Neural cell (in vitro differentiated cells): ENCODE measurements around the gene FRMPD4. TPM values are rescaled to one million over a fixed set of nuclear protein-coding genes. Genes with fewer than 3 reads are reported as not detected.

ENCODE experiments used
- H2AFZ ChIP-seq: fragments of 200-600, 300-800 bp; sonication (generic), shearing (Covaris generic); 2 replicates; pipeline ENCODE4 v1.6.0; 2014; ENCODE audit warnings: low read depth, mild to moderate bottlenecking, antibody characterized with exemption, low read length, moderate library complexity
- H3F3A ChIP-seq: fragments of 200-600 bp; shearing (Covaris generic); 2 replicates; pipeline ENCODE4 v1.6.1; 2016; ENCODE audit warnings: mild to moderate bottlenecking, moderate library complexity, mixed read lengths, antibody characterized with exemption, low read length; ENCODE audit not compliant: insufficient read depth, poor library complexity, severe bottlenecking
- H3K27ac ChIP-seq: fragments of 200-600, 300-800 bp; sonication (generic), shearing (Covaris generic); 2 replicates; pipeline ENCODE4 v1.5.1; 2014; ENCODE audit warnings: mild to moderate bottlenecking, low read length, moderate library complexity
- H3K27me3 ChIP-seq: fragments of 300-800, 200-600 bp; sonication (generic), shearing (Covaris generic); 2 replicates; pipeline ENCODE4 v1.6.0; 2014; ENCODE audit warnings: mild to moderate bottlenecking, low read depth, low read length, moderate library complexity; ENCODE audit not compliant: insufficient read depth
- H3K36me3 ChIP-seq: fragments of 300-800, 200-600 bp; sonication (generic), shearing (Covaris generic); 2 replicates; pipeline ENCODE4 v1.5.1; 2014; ENCODE audit warnings: mild to moderate bottlenecking, antibody characterized with exemption, low read length, moderate library complexity; ENCODE audit not compliant: insufficient read depth
- H3K4me2 ChIP-seq: fragments of 300-800, 200-600 bp; sonication (generic), shearing (Covaris generic); 2 replicates; pipeline ENCODE4 v1.6.0; 2014; ENCODE audit warnings: mild to moderate bottlenecking, low read length
- H3K4me3 ChIP-seq: fragments of 300-800, 200-600 bp; sonication (generic), shearing (Covaris generic); 2 replicates; pipeline ENCODE4 v1.5.1; 2014; ENCODE audit warnings: mild to moderate bottlenecking, low read length, moderate library complexity
- H3K79me2 ChIP-seq: fragments of 200-600 bp; shearing (Covaris generic); replicated peaks from 2 replicates; pipeline ENCODE4 v1.6.0; 2014; ENCODE audit warnings: mild to moderate bottlenecking, low read length, moderate library complexity; ENCODE audit not compliant: insufficient read depth
- H3K9ac ChIP-seq: fragments of 300-800, 200-600 bp; sonication (generic), shearing (Covaris generic); 2 replicates; pipeline ENCODE4 v1.6.1; 2016; ENCODE audit warnings: mild to moderate bottlenecking, low read length, mixed read lengths
- H3K9me2 ChIP-seq: fragments of 200-600 bp; shearing (Covaris generic); 2 replicates; pipeline ENCODE4 v1.6.1; 2016; ENCODE audit warnings: mild to moderate bottlenecking, low read length, mixed read lengths; ENCODE audit not compliant: insufficient read depth
- H3K9me3 ChIP-seq: fragments of 200-600, 300-800 bp; sonication (generic), shearing (Covaris generic); 2 replicates; pipeline ENCODE4 v1.6.1; 2016; ENCODE audit warnings: mild to moderate bottlenecking, mixed run types, low read length, moderate library complexity, mixed read lengths
- H4K20me1 ChIP-seq: fragments of 200-600 bp; shearing (Covaris generic); 2 replicates; pipeline ENCODE4 v1.6.1; 2016; ENCODE audit warnings: mild to moderate bottlenecking, mixed run types; ENCODE audit not compliant: insufficient read depth
- EP300 ChIP-seq: fragments of 450-650 bp; conservative IDR thresholded peaks from 2 replicates; pipeline ENCODE4 v1.6.1; 2014; ENCODE audit warnings: antibody characterized with exemption, mild to moderate bottlenecking, moderate library complexity; ENCODE audit not compliant: poor library complexity, severe bottlenecking
- EZH2 ChIP-seq: fragments of 200-600, 300-800 bp; shearing (Covaris generic), sonication (generic); IDR thresholded peaks from 2 replicates; pipeline ENCODE4 v1.6.1; 2014; ENCODE audit warnings: antibody characterized with exemption, low read length, borderline replicate concordance, mild to moderate bottlenecking; ENCODE audit not compliant: insufficient read depth, poor library complexity, severe bottlenecking
- MXI1 ChIP-seq: fragments of 450-650 bp; conservative IDR thresholded peaks from 2 replicates; pipeline ENCODE4 v1.6.1; 2014; ENCODE audit warnings: antibody characterized with exemption, mild to moderate bottlenecking; ENCODE audit not compliant: poor library complexity, severe bottlenecking
- POLR2AphosphoS5 ChIP-seq: IDR thresholded peaks from 2 replicates; pipeline ENCODE4 v1.6.1; 2012
- RAD21 ChIP-seq: fragments of 450-650 bp; conservative IDR thresholded peaks from 2 replicates; pipeline ENCODE4 v1.6.1; 2014; ENCODE audit warnings: antibody characterized with exemption, mild to moderate bottlenecking, moderate library complexity
- SMC3 ChIP-seq: fragments of 450-650 bp; conservative IDR thresholded peaks from 2 replicates; pipeline ENCODE4 v1.6.1; 2014; ENCODE audit warnings: antibody characterized with exemption, mild to moderate bottlenecking, moderate library complexity; ENCODE audit not compliant: poor library complexity
- TAF1 ChIP-seq: IDR thresholded peaks from 2 replicates; pipeline ENCODE4 v1.6.1; 2012; ENCODE audit warnings: low read depth
- polyA plus RNA-seq: library from polyadenylated mRNA; depleted of rRNA; stranded (reverse); fragments of >200 nt; gene quantifications from 2 replicates; pipeline ENCODE4 v1.2.3, GENCODE V29; 2014
- TF ChIP-seq, protein P1 (sequence below): IDR thresholded peaks from 2 replicates; pipeline ENCODE4 v1.6.1; 2012; ENCODE audit warnings: borderline replicate concordance
- TF ChIP-seq, protein P2 (sequence below): fragments of 450-650 bp; IDR thresholded peaks from 2 replicates; pipeline ENCODE4 v1.5.1; 2014; ENCODE audit warnings: antibody characterized with exemption, mild to moderate bottlenecking, moderate library complexity; ENCODE audit not compliant: poor library complexity, severe bottlenecking

FRMPD4 gene
- polyA plus RNA-seq, 1 donor from 2014 or later, result 1.2 TPM

DNA sequence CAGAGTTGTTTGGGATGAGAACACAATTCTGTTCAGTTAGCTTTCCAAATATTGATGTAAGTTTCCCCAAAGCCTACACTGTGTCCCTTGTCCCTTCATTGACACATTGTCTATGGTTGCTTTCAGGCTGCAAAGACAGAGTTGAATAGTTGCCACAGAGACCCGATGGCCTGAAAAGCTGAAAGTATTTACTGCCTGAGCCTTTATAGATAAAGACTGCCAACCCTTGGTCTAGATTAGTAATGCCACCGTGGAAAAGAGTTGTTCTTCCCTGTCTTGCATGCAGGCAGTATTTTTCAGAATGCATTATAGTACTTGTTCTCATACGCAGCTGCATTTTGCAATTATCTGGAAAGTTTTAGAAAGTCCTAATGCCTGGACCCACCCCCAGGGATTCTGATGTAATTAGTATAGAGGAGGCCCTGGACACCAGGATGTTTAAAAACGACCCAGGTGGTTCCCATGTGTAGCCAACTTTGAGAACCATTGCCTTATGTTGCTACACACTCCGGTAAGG is 180.8 kb downstream of the FRMPD4 start:
- no peaks in the 10 kb centered on the region for H3K36me3 ChIP-seq
- H3K9ac ChIP-seq, result no peak overlapping the region
- H3K9me3 ChIP-seq, result no peaks in the 10 kb centered on the region
- H3K27ac ChIP-seq, result no peak overlapping the region
- H3K4me2 ChIP-seq, result no peak overlapping the region
- no peaks in the 10 kb centered on the region for H3K79me2 ChIP-seq
- no peaks in the 10 kb centered on the region for H3K9me2 ChIP-seq
- TF ChIP-seq, protein P1, sequence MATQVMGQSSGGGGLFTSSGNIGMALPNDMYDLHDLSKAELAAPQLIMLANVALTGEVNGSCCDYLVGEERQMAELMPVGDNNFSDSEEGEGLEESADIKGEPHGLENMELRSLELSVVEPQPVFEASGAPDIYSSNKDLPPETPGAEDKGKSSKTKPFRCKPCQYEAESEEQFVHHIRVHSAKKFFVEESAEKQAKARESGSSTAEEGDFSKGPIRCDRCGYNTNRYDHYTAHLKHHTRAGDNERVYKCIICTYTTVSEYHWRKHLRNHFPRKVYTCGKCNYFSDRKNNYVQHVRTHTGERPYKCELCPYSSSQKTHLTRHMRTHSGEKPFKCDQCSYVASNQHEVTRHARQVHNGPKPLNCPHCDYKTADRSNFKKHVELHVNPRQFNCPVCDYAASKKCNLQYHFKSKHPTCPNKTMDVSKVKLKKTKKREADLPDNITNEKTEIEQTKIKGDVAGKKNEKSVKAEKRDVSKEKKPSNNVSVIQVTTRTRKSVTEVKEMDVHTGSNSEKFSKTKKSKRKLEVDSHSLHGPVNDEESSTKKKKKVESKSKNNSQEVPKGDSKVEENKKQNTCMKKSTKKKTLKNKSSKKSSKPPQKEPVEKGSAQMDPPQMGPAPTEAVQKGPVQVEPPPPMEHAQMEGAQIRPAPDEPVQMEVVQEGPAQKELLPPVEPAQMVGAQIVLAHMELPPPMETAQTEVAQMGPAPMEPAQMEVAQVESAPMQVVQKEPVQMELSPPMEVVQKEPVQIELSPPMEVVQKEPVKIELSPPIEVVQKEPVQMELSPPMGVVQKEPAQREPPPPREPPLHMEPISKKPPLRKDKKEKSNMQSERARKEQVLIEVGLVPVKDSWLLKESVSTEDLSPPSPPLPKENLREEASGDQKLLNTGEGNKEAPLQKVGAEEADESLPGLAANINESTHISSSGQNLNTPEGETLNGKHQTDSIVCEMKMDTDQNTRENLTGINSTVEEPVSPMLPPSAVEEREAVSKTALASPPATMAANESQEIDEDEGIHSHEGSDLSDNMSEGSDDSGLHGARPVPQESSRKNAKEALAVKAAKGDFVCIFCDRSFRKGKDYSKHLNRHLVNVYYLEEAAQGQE, result no peak
- TF ChIP-seq POLR2AphosphoS5 (no peak), TAF1 (no peak), EP300 (no peak), EZH2 (no peak), MXI1 (no peak), RAD21 (no peak), SMC3 (no peak)
- TF ChIP-seq, protein P2, sequence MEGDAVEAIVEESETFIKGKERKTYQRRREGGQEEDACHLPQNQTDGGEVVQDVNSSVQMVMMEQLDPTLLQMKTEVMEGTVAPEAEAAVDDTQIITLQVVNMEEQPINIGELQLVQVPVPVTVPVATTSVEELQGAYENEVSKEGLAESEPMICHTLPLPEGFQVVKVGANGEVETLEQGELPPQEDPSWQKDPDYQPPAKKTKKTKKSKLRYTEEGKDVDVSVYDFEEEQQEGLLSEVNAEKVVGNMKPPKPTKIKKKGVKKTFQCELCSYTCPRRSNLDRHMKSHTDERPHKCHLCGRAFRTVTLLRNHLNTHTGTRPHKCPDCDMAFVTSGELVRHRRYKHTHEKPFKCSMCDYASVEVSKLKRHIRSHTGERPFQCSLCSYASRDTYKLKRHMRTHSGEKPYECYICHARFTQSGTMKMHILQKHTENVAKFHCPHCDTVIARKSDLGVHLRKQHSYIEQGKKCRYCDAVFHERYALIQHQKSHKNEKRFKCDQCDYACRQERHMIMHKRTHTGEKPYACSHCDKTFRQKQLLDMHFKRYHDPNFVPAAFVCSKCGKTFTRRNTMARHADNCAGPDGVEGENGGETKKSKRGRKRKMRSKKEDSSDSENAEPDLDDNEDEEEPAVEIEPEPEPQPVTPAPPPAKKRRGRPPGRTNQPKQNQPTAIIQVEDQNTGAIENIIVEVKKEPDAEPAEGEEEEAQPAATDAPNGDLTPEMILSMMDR, result no peak
- H4K20me1 ChIP-seq, result no peaks in the 10 kb centered on the region
- no peak overlapping the region for H2AFZ ChIP-seq
- H3K27me3 ChIP-seq, result no peaks in the 10 kb centered on the region
- no peaks in the 10 kb centered on the region for H3F3A ChIP-seq
- no peak overlapping the region for H3K4me3 ChIP-seq

- no peak overlapping the region for H2AFZ ChIP-seq
- no peak for TF ChIP-seq RAD21
- TF ChIP-seq, protein P1, result no peak
- no peak for TF ChIP-seq POLR2AphosphoS5
- TF ChIP-seq SMC3, result no peak
- TF ChIP-seq MXI1, result no peak
- TF ChIP-seq TAF1, result no peak
- no peak for TF ChIP-seq EZH2
- TF ChIP-seq EP300, result no peak
- TF ChIP-seq, protein P2, result no peak
- H3K4me2 ChIP-seq, result no peak overlapping the region
- no peaks in the 10 kb centered on the region for H3K36me3 ChIP-seq
- H3K9me2 ChIP-seq, result no peaks in the 10 kb centered on the region
- H3K27me3 ChIP-seq, result no peaks in the 10 kb centered on the region
- H3K79me2 ChIP-seq, result no peaks in the 10 kb centered on the region
- H4K20me1 ChIP-seq, result no peaks in the 10 kb centered on the region
- no peaks in the 10 kb centered on the region for H3F3A ChIP-seq
- H3K9ac ChIP-seq, result no peak overlapping the region
- H3K4me3 ChIP-seq, result no peak overlapping the region
- no peaks in the 10 kb centered on the region for H3K9me3 ChIP-seq
- no peak overlapping the region for H3K27ac ChIP-seq
These were observed 181.7 kb downstream of the FRMPD4 start for GRCh38 chrX:12319992-12320391.
